Spinal cord (tissue), 10 donors: ENCODE measurements around the gene TMX3. TPM values are rescaled to one million over a fixed set of nuclear protein-coding genes. Genes with fewer than 3 reads are reported as not detected.

Experiments used
- DNase-seq, 6 donors: peaks; one replicate each; pipeline versions ENCODE4 v3.0.0 to v3.0.0-alpha.2; 2013 to 2015; ENCODE audit warnings: low spot score in 6 of 6, low read depth in 4 of 6
- H3K27ac ChIP-seq: one replicate; pipeline ENCODE4 v1.5.1; 2013; ENCODE audit warnings: low read depth, low read length, control low read depth
- H3K27me3 ChIP-seq: one replicate; pipeline ENCODE4 v1.6.1; 2013; ENCODE audit warnings: low read length; ENCODE audit not compliant: control insufficient read depth, insufficient read depth
- H3K36me3 ChIP-seq: one replicate; pipeline ENCODE4 v1.6.1; 2013; ENCODE audit warnings: low read length; ENCODE audit not compliant: control insufficient read depth, insufficient read depth
- H3K4me1 ChIP-seq: one replicate; pipeline ENCODE4 v1.6.1; 2013; ENCODE audit warnings: low read length; ENCODE audit not compliant: control insufficient read depth, insufficient read depth
- H3K4me3 ChIP-seq: one replicate; pipeline ENCODE4 v1.5.1; 2013; ENCODE audit warnings: low read depth, low read length, control low read depth
- H3K9me3 ChIP-seq: one replicate; pipeline ENCODE4 v1.6.1; 2013; ENCODE audit warnings: low read length; ENCODE audit not compliant: control insufficient read depth, insufficient read depth
- WGBS: methylation state at CpG from one replicate; pipeline ENCODE4 v1.1.5; 2013; ENCODE audit warnings: missing lambda C conversion rate; ENCODE audit not compliant: insufficient coverage; 5-methylcytosine and 5-hydroxymethylcytosine counted together
- long read RNA-seq, 4 donors: transcript quantifications; one replicate each; lab custom pipeline, GENCODE V29; 2026
- polyA plus RNA-seq, 2 donors: library from polyadenylated mRNA; unstranded; fragments of 120-200 nt; gene quantifications; one replicate each; pipeline ENCODE4 v1.2.1, GENCODE V29; 2013; ENCODE audit not compliant: insufficient read length in 2 of 2
- total RNA-seq, 2 donors: library from RNA; depleted of rRNA in 1 of 2; stranded (reverse); fragments of 120-200 nt in 1 of 2; fragments of >200 nt in 1 of 2; gene quantifications; one replicate each; pipeline versions ENCODE4 v1.2.3 to v1.2.4, GENCODE V29; 2013 to 2014
- donor health status: healthy.

Gene TMX3
- 10 to 100 TPM; 43.2 to 58.9 TPM for total RNA-seq
- polyA plus RNA-seq = 10 to 100 TPM; 37.3 to 48.9 TPM
- long read RNA-seq, donor 1, full-length matches to known transcripts = 10 of 10 reads
- long read RNA-seq, donor 1, partial matches to known transcripts = 0 of 10 reads
- long read RNA-seq, donor 1, other reads (novel, unspliced or antisense) = 0 of 10 reads
- long read RNA-seq, donor 2 = 0 reads
- long read RNA-seq, donor 3, full-length matches to known transcripts = 9 of 9 reads
- long read RNA-seq, donor 3, partial matches to known transcripts = 0 of 9 reads
- long read RNA-seq, donor 3, other reads (novel, unspliced or antisense) = 0 of 9 reads
- long read RNA-seq, donor 4, full-length matches to known transcripts = 7 of 14 reads
- long read RNA-seq, donor 4, partial matches to known transcripts = 7 of 14 reads
- long read RNA-seq, donor 4, other reads (novel, unspliced or antisense) = 0 of 14 reads

GRCh38 chr18:68714712-68715496 is at the start of gene TMX3:
TSS of gene TMX3 (minus strand) at chr18:68715108. CDS start at chr18:68714981, 127 bp downstream.
- peaks cover 4% of the 10 kb centered on the region for H3K36me3 ChIP-seq
- H3K27ac ChIP-seq = peak within 1 kb of the TSS; percentile 75
- peak; percentile 86 to 98 (median 90) for DNase-seq
- under 1% methylated on average over 67 of the region's 70 CpGs for WGBS
- H3K9me3 ChIP-seq = no peaks in the 10 kb centered on the region
- peak within 1 kb of the TSS; percentile 95 for H3K4me3 ChIP-seq
- H3K27me3 ChIP-seq = no peaks in the 10 kb centered on the region
- no peaks in the 10 kb centered on the region for H3K4me1 ChIP-seq

GRCh38 chr18:68764016-68764415 is 49.1 kb upstream of the TMX3 start:
- Histone ChIP-seq H3K27me3 (no peaks in the 10 kb centered on the region), H3K36me3 (no peaks in the 10 kb centered on the region), H3K27ac (no peak overlapping the region), H3K4me1 (no peaks in the 10 kb centered on the region), H3K9me3 (no peaks in the 10 kb centered on the region), H3K4me3 (no peak overlapping the region)
- no CpG with 5 or more reads among the region's 2 CpGs for WGBS
- DNase-seq = no peak

- peak in 1 of 6 donors; percentile 38 for DNase-seq
- Histone ChIP-seq H3K4me3 (no peak overlapping the region), H3K4me1 (no peaks in the 10 kb centered on the region), H3K27ac (no peak overlapping the region), H3K27me3 (no peaks in the 10 kb centered on the region), H3K36me3 (no peaks in the 10 kb centered on the region), H3K9me3 (no peaks in the 10 kb centered on the region)
- no CpG with 5 or more reads among the region's 2 CpGs for WGBS
Observed at GRCh38 chr18:68763083-68763482, 48.2 kb upstream of the TMX3 start.

GRCh38 chr18:68759308-68759707 is 44.4 kb upstream of the TMX3 start:
- no peaks in the 10 kb centered on the region for H3K9me3 ChIP-seq
- H3K27ac ChIP-seq = no peak overlapping the region
- no peaks in the 10 kb centered on the region for H3K36me3 ChIP-seq
- no CpG with 5 or more reads among the region's 2 CpGs for WGBS
- no peak for DNase-seq
- no peaks in the 10 kb centered on the region for H3K27me3 ChIP-seq
- no peak overlapping the region for H3K4me3 ChIP-seq
- no peaks in the 10 kb centered on the region for H3K4me1 ChIP-seq

GRCh38 chr18:68757126-68757525 is 42.2 kb upstream of the TMX3 start:
- Histone ChIP-seq H3K9me3 (no peaks in the 10 kb centered on the region), H3K27ac (no peak overlapping the region), H3K4me3 (no peak overlapping the region), H3K4me1 (no peaks in the 10 kb centered on the region), H3K27me3 (no peaks in the 10 kb centered on the region), H3K36me3 (no peaks in the 10 kb centered on the region)
- DNase-seq = no peak
- no CpG with 5 or more reads among the region's 1 CpG for WGBS

GRCh38 chr18:68742206-68742605 is 27.3 kb upstream of the TMX3 start:
- WGBS = no CpG with 5 or more reads among the region's 1 CpG
- Histone ChIP-seq H3K4me1 (no peaks in the 10 kb centered on the region), H3K9me3 (no peaks in the 10 kb centered on the region), H3K27ac (no peak overlapping the region), H3K27me3 (no peaks in the 10 kb centered on the region), H3K4me3 (no peak overlapping the region), H3K36me3 (no peaks in the 10 kb centered on the region)
- DNase-seq = peak in 1 of 6 donors; percentile 1

GRCh38 chr18:68740966-68741365 is 26.1 kb upstream of the TMX3 start:
- whole genome bisulfite sequencing = 100% methylated on average over 1 of the region's 1 CpG
- no peaks in the 10 kb centered on the region for H3K4me1 ChIP-seq
- no peak overlapping the region for H3K27ac ChIP-seq
- H3K9me3 ChIP-seq = no peaks in the 10 kb centered on the region
- no peaks in the 10 kb centered on the region for H3K27me3 ChIP-seq
- DNase-seq = no peak
- no peak overlapping the region for H3K4me3 ChIP-seq
- H3K36me3 ChIP-seq = no peaks in the 10 kb centered on the region

- no peak overlapping the region for H3K4me3 ChIP-seq
- no peak for DNase-seq
- no peak overlapping the region for H3K27ac ChIP-seq
- no peaks in the 10 kb centered on the region for H3K9me3 ChIP-seq
- no peaks in the 10 kb centered on the region for H3K36me3 ChIP-seq
- no CpG with 5 or more reads among the region's 1 CpG for WGBS
- no peaks in the 10 kb centered on the region for H3K4me1 ChIP-seq
- no peaks in the 10 kb centered on the region for H3K27me3 ChIP-seq
Observed at GRCh38 chr18:68739462-68739861, 24.6 kb upstream of the TMX3 start.

- DNase-seq = no peak
Observed at GRCh38 chr18:68738564-68738963, 23.7 kb upstream of the TMX3 start.

More at GRCh38 chr18:68738564-68738963, 23.7 kb upstream of the TMX3 start:
- Histone ChIP-seq H3K36me3 (no peaks in the 10 kb centered on the region), H3K4me3 (no peak overlapping the region), H3K27ac (no peak overlapping the region), H3K4me1 (no peaks in the 10 kb centered on the region), H3K27me3 (no peaks in the 10 kb centered on the region), H3K9me3 (no peaks in the 10 kb centered on the region)
- WGBS = 89% methylated on average over 3 of the region's 5 CpGs
